Measurements from ENCODE around the gene DUSP7.

The DUSP7 gene

DNA sequence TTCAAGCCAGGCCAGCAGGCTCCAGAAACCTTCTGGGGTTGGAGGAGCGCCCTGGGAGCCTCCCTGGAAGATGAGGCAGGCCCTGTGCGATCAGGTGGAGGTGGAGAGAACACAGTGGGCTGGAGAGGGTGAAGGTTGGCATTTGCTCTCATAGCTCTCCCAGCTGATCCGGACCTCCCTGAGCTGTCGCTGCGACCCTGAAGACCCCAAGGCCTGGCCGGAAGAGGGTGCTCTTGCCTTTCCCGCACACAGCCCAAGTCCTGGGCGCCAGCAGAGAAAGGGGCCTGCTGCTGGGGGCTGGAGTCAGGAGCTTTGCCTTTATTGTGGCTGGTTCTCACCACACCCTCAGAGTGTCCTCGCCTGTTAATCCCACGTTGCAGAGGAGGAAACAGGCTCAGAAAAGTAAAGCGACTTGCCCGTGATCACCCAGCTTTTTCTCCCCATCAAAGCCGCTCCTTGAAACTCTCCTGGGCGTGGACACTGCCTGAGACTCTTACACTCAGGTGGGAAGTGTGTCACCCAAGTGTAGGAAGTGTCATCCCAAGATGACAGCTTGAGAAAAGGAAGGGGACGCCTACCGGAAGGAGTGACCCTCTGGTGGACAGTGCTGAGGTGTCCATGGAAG is 52.1 kb downstream of the DUSP7 start:
- DNase-seq: peak; percentile 18

DNA sequence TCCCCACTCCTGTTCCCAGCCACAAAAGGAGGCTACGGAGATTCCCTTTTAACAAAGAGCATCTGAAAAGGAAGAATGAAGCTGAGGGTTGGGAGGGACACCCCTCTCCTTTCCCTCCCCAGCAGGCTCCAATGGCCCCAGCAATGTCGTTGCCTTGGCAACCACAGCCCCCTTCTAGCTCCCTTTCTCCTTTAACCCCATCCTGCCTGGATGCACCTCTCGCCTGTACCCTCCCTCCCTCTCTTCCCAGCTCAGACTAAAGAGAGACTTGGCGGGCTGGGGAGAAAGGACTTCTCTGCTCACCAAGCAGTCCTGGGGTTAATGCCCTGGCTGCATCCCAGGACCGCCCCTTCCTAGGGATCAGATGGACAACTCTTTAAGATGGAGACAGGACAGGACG is 53.6 kb downstream of the DUSP7 start:
- DNase-seq: no peak

DNA sequence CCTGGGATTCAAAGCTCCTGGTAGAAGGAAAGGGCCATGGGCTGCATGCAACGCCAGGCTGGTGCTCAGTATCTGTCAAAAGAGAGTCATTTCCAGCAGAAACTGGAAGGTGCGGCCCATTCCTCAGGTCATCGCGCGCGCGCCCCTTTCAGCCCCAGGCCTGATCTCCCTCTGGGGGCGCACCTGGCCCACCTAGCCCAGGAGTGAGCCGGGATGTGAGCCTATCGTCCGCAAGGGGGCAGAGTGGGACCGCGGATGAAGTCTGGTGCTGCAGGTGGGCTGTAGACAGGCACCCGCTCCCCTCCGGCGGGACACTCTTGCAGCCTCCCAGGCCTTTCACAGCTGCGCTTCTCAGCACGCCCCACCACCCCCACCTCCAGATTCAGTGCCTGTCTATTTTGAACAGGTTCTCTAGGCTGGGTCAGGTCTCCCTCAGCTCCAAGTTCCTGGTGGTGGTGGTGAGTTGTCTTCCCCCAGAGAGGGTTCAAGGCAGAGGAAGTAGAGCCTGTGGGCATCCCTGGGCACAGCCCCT is 54.9 kb downstream of the DUSP7 start:
- DNase-seq: peak; percentile 79

DNA sequence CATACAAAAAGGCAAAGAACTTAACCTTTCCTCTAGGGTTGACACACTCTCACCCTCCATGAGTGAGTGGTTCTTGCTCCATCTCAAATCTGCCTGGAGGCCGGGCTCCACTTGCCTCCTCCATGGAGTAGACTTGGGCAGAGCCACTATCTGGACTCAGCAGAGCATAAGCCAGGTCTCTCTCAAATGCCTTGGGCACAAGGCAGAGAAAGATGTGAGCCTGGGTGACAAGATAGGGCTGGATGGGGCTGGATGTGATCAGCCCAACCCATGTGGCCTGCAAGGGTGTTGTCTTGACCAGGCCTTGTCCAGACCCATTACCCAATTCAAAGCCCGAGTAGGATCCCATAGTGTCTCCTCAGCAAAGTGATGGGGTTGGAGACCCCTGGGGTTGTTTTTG is 56.5 kb downstream of the DUSP7 start:
- DNase-seq: no peak

All from NCI-H69 (cell line).